ENCODE data around the gene MCUB. TPM values are rescaled to one million over a fixed set of nuclear protein-coding genes. Genes with fewer than 3 reads are reported as not detected.
A peak's percentile ranks its signal among the peaks of the same experiment; 100 is the strongest.

Gene MCUB
- polyA plus RNA-seq, 1 donor: 10.7 TPM

- peak; percentile 25 for DNase-seq
Measured at GRCh38 chr4:109729117-109729717, 169.2 kb downstream of the MCUB start.

GRCh38 chr4:109729718-109730618, 169.9 kb downstream of the MCUB start, which contains the start of gene PLA2G12A:
PLA2G12A (minus strand) TSS chr4:109730070; CDS start chr4:109729809, 261 bp downstream.
- peak; percentile 74 for DNase-seq

- DNase-seq: no peak
Measured at GRCh38 chr4:109730619-109731545, 170.8 kb downstream of the MCUB start.

- no peak for DNase-seq
Measured at GRCh38 chr4:109733728-109734127, 173.7 kb downstream of the MCUB start.

- no peak for DNase-seq
Measured at GRCh38 chr4:109735566-109736365, 175.7 kb downstream of the MCUB start.

Other genes starting within 250 kb of the MCUB start
- gene SEC24B, start 126.4 kb upstream of the MCUB start, polyA plus RNA-seq (ENCODE audit: insufficient read length): 48.0 TPM
- gene CASP6, start 143.2 kb downstream of the MCUB start, polyA plus RNA-seq (ENCODE audit: insufficient read length): 40.9 TPM
- gene PLA2G12A, start 169.8 kb downstream of the MCUB start, polyA plus RNA-seq (ENCODE audit: insufficient read length): 33.0 TPM
- 105 TPM for gene CFI, start 241.8 kb downstream of the MCUB start, polyA plus RNA-seq (ENCODE audit: insufficient read length)